HepG2 (cell line): ENCODE data around the gene MGAT5. TPM values are rescaled to one million over a fixed set of nuclear protein-coding genes. Genes with fewer than 3 reads are reported as not detected.

Experiments used
- ATAC-seq: fragments of 200-7000 bp; cut with Tn5 transposase; 3 replicates; pipeline ENCODE4 v1.9.1; 2020; ENCODE audit warnings: mild to moderate bottlenecking, moderate library complexity
- BruUV-seq: library from RNA; stranded (reverse); fragments of 400-500 nt; replicated peaks from 2 replicates; lab custom pipeline; 2021; lab: Mats Ljungman, UMichigan
- CTCF ChIA-PET: fragments of 300-600 bp; formaldehyde crosslinking; extraction: SDS; loops from one replicate; lab custom pipeline; 2021; ENCODE audit warnings: low total read pairs, inconsistent platforms, low intra/inter-chr PET ratio; lab: Yijun Ruan, JAX
- POLR2A ChIA-PET: fragments of 350-600 bp; sonication (Branson Sonifier 250); formaldehyde crosslinking; loops from one replicate; lab custom pipeline; 2020; ENCODE audit warnings: antibody characterized with exemption, inconsistent platforms; lab: Yijun Ruan, JAX
- DNase-seq: peaks from one replicate; pipeline ENCODE4 v3.0.0-alpha.2; 2015; ENCODE audit warnings: low spot score
- FAIRE-seq: peaks from 3 replicates; lab custom pipeline; 2011; peaks lifted over from hg19 to GRCh38; lab: Jason Lieb, UNC
- H2AFZ ChIP-seq: one replicate; pipeline ENCODE4 v1.6.1; 2011; ENCODE audit warnings: low read length, inconsistent platforms
- H3K27ac ChIP-seq: fragments of 300-600 bp; 3 replicates; pipeline ENCODE4 v1.8.0; 2011; ENCODE audit warnings: mixed run types, mild to moderate bottlenecking, mixed read lengths, low read length, inconsistent platforms; ENCODE audit not compliant: insufficient read depth; ENCODE audit errors: extremely low read length
- H3K27me3 ChIP-seq, 2 experiments: fragments of 200-600 bp in 1 of 2; 2 replicates in 1 of 2; 3 replicates in 1 of 2; pipeline versions ENCODE4 v1.6.0 to v1.8.0; 2011; ENCODE audit warnings: low read length in 2 of 2, mild to moderate bottlenecking in 2 of 2, moderate library complexity in 2 of 2, inconsistent platforms in 1 of 2; ENCODE audit not compliant: insufficient read depth in 2 of 2, control insufficient read depth in 1 of 2
- H3K36me3 ChIP-seq, 2 experiments: fragments of 200-600 bp in 1 of 2; replicated peaks in 1 of 2; 2 replicates in 1 of 2; 3 replicates in 1 of 2; pipeline versions ENCODE4 v1.5.1 to v1.8.0; 2011; ENCODE audit warnings: low read length in 2 of 2, inconsistent platforms in 1 of 2; ENCODE audit not compliant: insufficient read depth in 2 of 2, control insufficient read depth in 1 of 2
- H3K4me1 ChIP-seq: 2 replicates; pipeline ENCODE4 v1.5.1; 2012; ENCODE audit warnings: low read length, inconsistent platforms; ENCODE audit not compliant: insufficient read depth
- H3K4me2 ChIP-seq: 2 replicates; pipeline ENCODE4 v1.6.0; 2011; ENCODE audit warnings: low read depth, low read length, inconsistent platforms
- H3K4me3 ChIP-seq, 3 experiments: fragments of 200-600 bp in 1 of 3; sonication (generic), shearing (Covaris generic) in 1 of 3; replicated peaks in 1 of 3; 2 replicates each; pipeline ENCODE4 v1.5.1; 2011 to 2016; ENCODE audit warnings: low read length in 3 of 3, inconsistent platforms in 2 of 3, low read depth in 2 of 3, mild to moderate bottlenecking in 2 of 3, control low read depth in 1 of 3, mixed read lengths in 1 of 3; ENCODE audit not compliant: insufficient read depth in 1 of 3
- H3K79me2 ChIP-seq: one replicate; pipeline ENCODE4 v1.6.1; 2011; ENCODE audit warnings: low read length, inconsistent platforms; ENCODE audit not compliant: insufficient read depth
- H3K9ac ChIP-seq: 2 replicates; pipeline ENCODE4 v1.6.0; 2011; ENCODE audit warnings: mild to moderate bottlenecking, low read depth, low read length, inconsistent platforms; ENCODE audit not compliant: insufficient read depth
- H3K9me3 ChIP-seq: 2 replicates; pipeline ENCODE4 v1.5.1; 2012; ENCODE audit warnings: mild to moderate bottlenecking, low read length
- H4K20me1 ChIP-seq: 2 replicates; pipeline ENCODE4 v1.6.0; 2011; ENCODE audit warnings: inconsistent platforms, mild to moderate bottlenecking, low read length, moderate library complexity; ENCODE audit not compliant: insufficient read depth
- HNRNPH1 ChIP-seq: fragments of 200-400 bp; formaldehyde crosslinking; optimal IDR thresholded peaks from 2 replicates; pipeline ENCODE3; 2017; ENCODE audit warnings: mild to moderate bottlenecking, low read depth, low read length
- MAZ ChIP-seq, 2 experiments: sonication (generic) in 1 of 2; formaldehyde crosslinking in 1 of 2; IDR thresholded peaks; 2 replicates each; pipeline versions ENCODE4 v1.5.0 to v1.6.1; 2012 to 2020; ENCODE audit warnings: low read depth in 2 of 2, mild to moderate bottlenecking in 2 of 2, borderline replicate concordance in 1 of 2, improper control_type of control experiment in 1 of 2, low read length in 1 of 2, missing genetic modification reagents in 1 of 2, moderate library complexity in 1 of 2
- SETDB1 ChIP-seq: sonication (generic); formaldehyde crosslinking; IDR thresholded peaks from 2 replicates; pipeline ENCODE4 v1.5.1; 2020; ENCODE audit warnings: missing genetic modification reagents, mild to moderate bottlenecking, borderline replicate concordance
- SMC3 ChIP-seq: IDR thresholded peaks from 2 replicates; pipeline ENCODE4 v1.6.1; 2011; ENCODE audit warnings: low read length, improper control_type of control experiment
- SRF ChIP-seq: IDR thresholded peaks from 2 replicates; pipeline ENCODE4 v1.6.1; 2011; ENCODE audit warnings: mild to moderate bottlenecking, low read depth, low read length, moderate library complexity
- ZFP82 ChIP-seq: sonication (generic); formaldehyde crosslinking; IDR thresholded peaks from 2 replicates; pipeline ENCODE4 v1.5.1; 2020; ENCODE audit warnings: mild to moderate bottlenecking, missing genetic modification reagents, borderline replicate concordance
- ZMYM2 ChIP-seq: sonication (generic); formaldehyde crosslinking; IDR thresholded peaks from 2 replicates; pipeline ENCODE4 v1.8.0; 2022; ENCODE audit warnings: mild to moderate bottlenecking, missing genetic modification reagents
- ZMYM4 ChIP-seq: sonication (generic); formaldehyde crosslinking; IDR thresholded peaks from 2 replicates; pipeline ENCODE4 v1.8.1; 2023; ENCODE audit warnings: mild to moderate bottlenecking, missing genetic modification reagents
- ZNF143 ChIP-seq: sonication (generic); formaldehyde crosslinking; IDR thresholded peaks from 2 replicates; pipeline ENCODE4 v1.4.0; 2020; ENCODE audit warnings: missing genetic modification reagents
- ZNF691 ChIP-seq: sonication (generic); formaldehyde crosslinking; IDR thresholded peaks from 2 replicates; pipeline ENCODE4 v1.4.0; 2020; ENCODE audit warnings: missing genetic modification reagents, low read depth, mild to moderate bottlenecking, borderline replicate concordance
- WGBS: methylation state at CpG from one replicate; pipeline ENCODE4 v1.1.6; 2017; ENCODE audit warnings: low lambda C conversion rate; 5-methylcytosine and 5-hydroxymethylcytosine counted together
- in situ Hi-C: cut with HindIII; loops from 2 replicates; pipeline ENCODE4 v1.10.0; 2017; ENCODE audit warnings: low pct_unique_long_range_greater_than_20kb; ENCODE audit not compliant: extremely low pct_ligation_motif_present
- intact Hi-C: fragments of 100-400 bp; cut with micrococcal nuclease; formaldehyde crosslinking; loops from one replicate; pipeline ENCODE4 v1.10.0; 2022; ENCODE audit not compliant: unreplicated experiment
- polyA plus RNA-seq, 8 experiments: library from polyadenylated mRNA; depleted of rRNA in 3 of 8; stranded (reverse) in 7 of 8; unstranded in 1 of 8; fragments of >200 nt; fragmentation: Illumina TruSeq in 4 of 8; extraction: Trizol in 4 of 8; gene quantifications; 2 replicates each; pipeline versions ENCODE4 v1.2.1 to v1.2.3, GENCODE V29; 2011 to 2016; ENCODE audit warnings: low read depth in 4 of 8, missing spikeins in 1 of 8, mixed read lengths in 1 of 8; ENCODE audit not compliant: insufficient read depth in 1 of 8
- total RNA-seq, 5 experiments: library from RNA; depleted of rRNA; stranded (reverse); fragments of >200 nt; fragmentation: Illumina TruSeq; extraction: Trizol; gene quantifications; 2 replicates each; pipeline ENCODE4 v1.2.3, GENCODE V29; 2016; ENCODE audit warnings: low read depth in 1 of 5
- TF ChIP-seq, protein P1 (sequence below): sonication (generic); formaldehyde crosslinking; IDR thresholded peaks from 2 replicates; pipeline ENCODE4 v1.5.0; 2020; ENCODE audit warnings: mild to moderate bottlenecking, missing genetic modification reagents, moderate library complexity
- TF ChIP-seq, protein P2 (sequence below): sonication (generic); formaldehyde crosslinking; IDR thresholded peaks from 2 replicates; pipeline ENCODE4 v1.4.0; 2020; ENCODE audit warnings: missing genetic modification reagents
- TF ChIP-seq, protein P3 (sequence below), 2 experiments: sonication (generic) in 1 of 2; formaldehyde crosslinking in 1 of 2; IDR thresholded peaks; 2 replicates each; pipeline versions ENCODE4 v1.4.0 to v1.6.1; 2018 to 2020; ENCODE audit warnings: missing genetic modification reagents in 2 of 2, borderline replicate concordance in 1 of 2, low read depth in 1 of 2, mild to moderate bottlenecking in 1 of 2, missing biosample characterization in 1 of 2
- TF ChIP-seq, protein P4 (sequence below): sonication (generic); formaldehyde crosslinking; IDR thresholded peaks from 2 replicates; pipeline ENCODE4 v1.5.0; 2020; ENCODE audit warnings: mild to moderate bottlenecking, missing genetic modification reagents, borderline replicate concordance

The MGAT5 gene
- total and polyA plus RNA-seq, 2 of the 13 experiments (the other 11 are each of a cell fraction or from before 2014, with no cell fraction given), result 33.1 to 60.2 TPM

DNA sequence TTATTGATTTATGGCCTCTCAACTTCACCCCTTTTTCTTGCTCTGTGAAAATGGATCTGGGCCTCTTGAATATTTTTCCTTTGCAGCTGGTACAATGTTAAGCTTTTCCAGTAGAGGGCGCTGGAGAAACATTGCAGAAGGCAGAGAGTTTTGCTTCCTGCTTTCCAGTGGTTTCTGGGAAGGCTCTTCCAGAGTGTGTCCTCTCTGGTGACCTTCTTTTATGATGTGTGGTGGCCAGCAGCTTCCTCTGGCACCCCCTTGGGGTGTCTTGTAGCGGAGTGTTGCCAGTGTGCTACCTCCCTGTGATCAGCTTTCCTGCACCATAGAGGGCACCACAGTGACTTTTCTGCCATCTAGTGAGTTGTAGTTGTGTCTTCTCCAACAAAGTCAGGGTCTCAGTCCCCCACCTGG lies 25.4 kb upstream of the MGAT5 start:
- Histone ChIP-seq H3K36me3 (no peaks in the 10 kb centered on the region), H3K4me2 (no peak overlapping the region), H3K27me3 (no peaks in the 10 kb centered on the region), H3K9me3 (peaks cover 16% of the 10 kb centered on the region; the same call in 1 of the 2 replicates), H3K4me3 (no peak overlapping the region), H3K79me2 (peaks cover 17% of the 10 kb centered on the region), H4K20me1 (no peaks in the 10 kb centered on the region), H3K9ac (no peak overlapping the region), H2AFZ (no peak overlapping the region), H3K4me1 (0 out of 2 replicates have a peak, but pooled peaks cover 4% of the 10 kb centered on the region), H3K27ac (no peak overlapping the region)
- in situ Hi-C loops (no loop called here), intact Hi-C loops (loop anchor here (5.0 kb wide), 1 partner anchor 184 kb away; no protein-coding TSS in a partner anchor)
- no TSS peak for BruUV-seq
- FAIRE-seq (no peak), DNase-seq (peak; percentile 72), ATAC-seq (peak; percentile 87)
- ChIA-PET POLR2A (no interaction called here), CTCF (interaction anchor here (0.9 to 2.0 kb wide), 3 partner anchors 17 to 223 kb away, joined by 4 to 10 read pairs (median 5); no protein-coding TSS in a partner anchor)
- WGBS, result 50% methylated on average over 2 of the region's 2 CpGs
- TF ChIP-seq, protein P1, sequence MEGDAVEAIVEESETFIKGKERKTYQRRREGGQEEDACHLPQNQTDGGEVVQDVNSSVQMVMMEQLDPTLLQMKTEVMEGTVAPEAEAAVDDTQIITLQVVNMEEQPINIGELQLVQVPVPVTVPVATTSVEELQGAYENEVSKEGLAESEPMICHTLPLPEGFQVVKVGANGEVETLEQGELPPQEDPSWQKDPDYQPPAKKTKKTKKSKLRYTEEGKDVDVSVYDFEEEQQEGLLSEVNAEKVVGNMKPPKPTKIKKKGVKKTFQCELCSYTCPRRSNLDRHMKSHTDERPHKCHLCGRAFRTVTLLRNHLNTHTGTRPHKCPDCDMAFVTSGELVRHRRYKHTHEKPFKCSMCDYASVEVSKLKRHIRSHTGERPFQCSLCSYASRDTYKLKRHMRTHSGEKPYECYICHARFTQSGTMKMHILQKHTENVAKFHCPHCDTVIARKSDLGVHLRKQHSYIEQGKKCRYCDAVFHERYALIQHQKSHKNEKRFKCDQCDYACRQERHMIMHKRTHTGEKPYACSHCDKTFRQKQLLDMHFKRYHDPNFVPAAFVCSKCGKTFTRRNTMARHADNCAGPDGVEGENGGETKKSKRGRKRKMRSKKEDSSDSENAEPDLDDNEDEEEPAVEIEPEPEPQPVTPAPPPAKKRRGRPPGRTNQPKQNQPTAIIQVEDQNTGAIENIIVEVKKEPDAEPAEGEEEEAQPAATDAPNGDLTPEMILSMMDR (CRISPR knock-in tag), result peak; percentile 77
- no peak for TF ChIP-seq MAZ (IDR thresholded peaks at IDR 0.05; ENCODE audit: borderline replicate concordance, low read depth, low read length)
- TF ChIP-seq MAZ (CRISPR knock-in tag; IDR thresholded peaks at IDR 0.05; ENCODE audit: low read depth), result no peak
- no peak for TF ChIP-seq SRF
- peak; percentile 93; the same call in 1 of the 2 replicates for TF ChIP-seq SETDB1 (CRISPR knock-in tag)
- no peak for TF ChIP-seq HNRNPH1
- 0 out of 2 replicates have a peak, but pooled peaks have one; percentile 30 for TF ChIP-seq SMC3
- TF ChIP-seq, protein P2, sequence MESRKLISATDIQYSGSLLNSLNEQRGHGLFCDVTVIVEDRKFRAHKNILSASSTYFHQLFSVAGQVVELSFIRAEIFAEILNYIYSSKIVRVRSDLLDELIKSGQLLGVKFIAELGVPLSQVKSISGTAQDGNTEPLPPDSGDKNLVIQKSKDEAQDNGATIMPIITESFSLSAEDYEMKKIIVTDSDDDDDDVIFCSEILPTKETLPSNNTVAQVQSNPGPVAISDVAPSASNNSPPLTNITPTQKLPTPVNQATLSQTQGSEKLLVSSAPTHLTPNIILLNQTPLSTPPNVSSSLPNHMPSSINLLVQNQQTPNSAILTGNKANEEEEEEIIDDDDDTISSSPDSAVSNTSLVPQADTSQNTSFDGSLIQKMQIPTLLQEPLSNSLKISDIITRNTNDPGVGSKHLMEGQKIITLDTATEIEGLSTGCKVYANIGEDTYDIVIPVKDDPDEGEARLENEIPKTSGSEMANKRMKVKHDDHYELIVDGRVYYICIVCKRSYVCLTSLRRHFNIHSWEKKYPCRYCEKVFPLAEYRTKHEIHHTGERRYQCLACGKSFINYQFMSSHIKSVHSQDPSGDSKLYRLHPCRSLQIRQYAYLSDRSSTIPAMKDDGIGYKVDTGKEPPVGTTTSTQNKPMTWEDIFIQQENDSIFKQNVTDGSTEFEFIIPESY (CRISPR knock-in tag), result 0 out of 2 replicates have a peak, but pooled peaks have one; percentile 10
- TF ChIP-seq ZNF691 (CRISPR knock-in tag), result no peak
- TF ChIP-seq, protein P3, sequence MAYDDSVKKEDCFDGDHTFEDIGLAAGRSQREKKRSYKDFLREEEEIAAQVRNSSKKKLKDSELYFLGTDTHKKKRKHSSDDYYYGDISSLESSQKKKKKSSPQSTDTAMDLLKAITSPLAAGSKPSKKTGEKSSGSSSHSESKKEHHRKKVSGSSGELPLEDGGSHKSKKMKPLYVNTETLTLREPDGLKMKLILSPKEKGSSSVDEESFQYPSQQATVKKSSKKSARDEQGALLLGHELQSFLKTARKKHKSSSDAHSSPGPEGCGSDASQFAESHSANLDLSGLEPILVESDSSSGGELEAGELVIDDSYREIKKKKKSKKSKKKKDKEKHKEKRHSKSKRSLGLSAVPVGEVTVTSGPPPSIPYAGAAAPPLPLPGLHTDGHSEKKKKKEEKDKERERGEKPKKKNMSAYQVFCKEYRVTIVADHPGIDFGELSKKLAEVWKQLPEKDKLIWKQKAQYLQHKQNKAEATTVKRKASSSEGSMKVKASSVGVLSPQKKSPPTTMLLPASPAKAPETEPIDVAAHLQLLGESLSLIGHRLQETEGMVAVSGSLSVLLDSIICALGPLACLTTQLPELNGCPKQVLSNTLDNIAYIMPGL (CRISPR knock-in tag; IDR thresholded peaks at IDR 0.05; ENCODE audit: borderline replicate concordance in 1 of 2, low read depth in 1 of 2), result peak in 1 of 2 experiments; percentile 46; a peak in 1 of 4 replicates
- TF ChIP-seq ZMYM2 (CRISPR knock-in tag), result peak; percentile 36; the same call in 1 of the 2 replicates
- no peak for TF ChIP-seq ZFP82 (CRISPR knock-in tag)
- TF ChIP-seq ZNF143 (CRISPR knock-in tag), result peak; percentile 63
- peak; percentile 47; the same call in 1 of the 2 replicates for TF ChIP-seq ZMYM4 (CRISPR knock-in tag)
- TF ChIP-seq, protein P4, sequence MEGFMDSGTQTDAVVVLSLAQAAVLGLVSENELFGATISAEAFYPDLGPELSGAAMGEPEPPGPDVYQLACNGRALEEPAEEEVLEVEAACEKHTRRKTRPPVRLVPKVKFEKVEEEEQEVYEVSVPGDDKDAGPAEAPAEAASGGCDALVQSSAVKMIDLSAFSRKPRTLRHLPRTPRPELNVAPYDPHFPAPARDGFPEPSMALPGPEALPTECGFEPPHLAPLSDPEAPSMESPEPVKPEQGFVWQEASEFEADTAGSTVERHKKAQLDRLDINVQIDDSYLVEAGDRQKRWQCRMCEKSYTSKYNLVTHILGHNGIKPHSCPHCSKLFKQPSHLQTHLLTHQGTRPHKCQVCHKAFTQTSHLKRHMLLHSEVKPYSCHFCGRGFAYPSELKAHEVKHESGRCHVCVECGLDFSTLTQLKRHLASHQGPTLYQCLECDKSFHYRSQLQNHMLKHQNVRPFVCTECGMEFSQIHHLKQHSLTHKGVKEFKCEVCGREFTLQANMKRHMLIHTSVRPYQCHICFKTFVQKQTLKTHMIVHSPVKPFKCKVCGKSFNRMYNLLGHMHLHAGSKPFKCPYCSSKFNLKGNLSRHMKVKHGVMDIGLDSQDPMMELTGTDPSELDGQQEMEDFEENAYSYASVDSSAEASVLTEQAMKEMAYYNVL (CRISPR knock-in tag), result no peak
